IPS-15b (cell line): ENCODE measurements around the gene CFAP54.
"Not testable (repeated sequence)": the region's sequence is repeated elsewhere in the genome, so short reads cannot be mapped to it uniquely, and the experiment has no call there.

Experiments
- H3K27me3 ChIP-seq: one replicate; pipeline ENCODE4 v1.6.1; 2013; ENCODE audit warnings: low read length; ENCODE audit not compliant: control insufficient read depth, insufficient read depth
- H3K36me3 ChIP-seq: one replicate; pipeline ENCODE4 v1.6.1; 2013; ENCODE audit warnings: low read length; ENCODE audit not compliant: control insufficient read depth, insufficient read depth
- H3K4me1 ChIP-seq: one replicate; pipeline ENCODE4 v1.6.1; 2013; ENCODE audit warnings: mild to moderate bottlenecking, low read length; ENCODE audit not compliant: control insufficient read depth, insufficient read depth
- H3K4me3 ChIP-seq: one replicate; pipeline ENCODE4 v1.5.1; 2013; ENCODE audit warnings: low read depth, low read length
- H3K9ac ChIP-seq: one replicate; pipeline ENCODE4 v1.6.1; 2013; ENCODE audit warnings: low read depth, mild to moderate bottlenecking, low read length
- H3K9me3 ChIP-seq: one replicate; pipeline ENCODE4 v1.6.1; 2013; ENCODE audit warnings: mild to moderate bottlenecking, low read length; ENCODE audit not compliant: control insufficient read depth, insufficient read depth

The CFAP54 gene

GRCh38 chr12:96604374-96604773 is 115.0 kb downstream of the CFAP54 start:
- H3K9ac ChIP-seq, H3K9me3 ChIP-seq, H3K4me3 ChIP-seq, H3K4me1 ChIP-seq, H3K27me3 ChIP-seq, H3K36me3 ChIP-seq: not testable (repeated sequence)

DNA sequence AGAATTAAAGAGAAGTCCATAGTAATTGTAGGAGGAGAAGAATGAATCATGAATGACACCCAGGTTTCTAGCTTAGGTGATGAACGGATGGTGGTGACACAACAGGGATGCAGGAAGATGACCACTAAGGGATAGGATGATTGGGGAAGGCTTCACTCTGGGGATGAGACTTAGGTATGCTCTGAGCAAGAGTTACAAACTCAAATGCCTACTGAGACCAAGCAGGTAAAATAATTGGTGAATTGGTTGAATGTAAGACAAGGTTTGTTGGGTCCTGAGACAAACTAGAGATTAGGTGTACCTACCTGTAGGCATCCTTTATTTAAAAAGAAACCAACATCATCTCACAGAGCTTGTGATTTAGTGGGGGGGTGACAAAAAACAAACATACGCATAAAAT is 116.3 kb downstream of the CFAP54 start:
- peaks cover 3% of the 10 kb centered on the region for H3K9me3 ChIP-seq
- H3K4me1 ChIP-seq, result no peaks in the 10 kb centered on the region
- no peak overlapping the region for H3K4me3 ChIP-seq
- no peak overlapping the region for H3K9ac ChIP-seq
- no peaks in the 10 kb centered on the region for H3K36me3 ChIP-seq
- no peaks in the 10 kb centered on the region for H3K27me3 ChIP-seq

DNA sequence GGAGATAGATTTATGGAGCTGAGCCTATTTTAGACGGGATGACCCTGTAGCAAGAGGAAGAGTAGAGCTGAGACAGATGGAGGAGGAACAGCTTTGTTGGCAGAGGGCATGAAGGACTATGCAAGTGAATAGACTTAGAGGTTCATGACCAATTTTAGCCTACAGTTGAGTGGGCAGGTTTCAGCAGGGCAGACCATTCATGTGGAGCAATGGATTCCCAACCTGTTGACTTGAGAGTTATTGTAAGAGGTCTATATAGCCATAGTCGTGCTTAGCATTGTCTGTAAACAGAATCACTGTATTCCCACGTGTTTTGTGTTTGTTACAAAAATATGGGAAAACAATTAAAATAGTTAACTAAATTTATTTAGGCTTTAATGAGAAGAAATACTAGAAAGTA is 116.8 kb downstream of the CFAP54 start:
- H3K9ac ChIP-seq, result no peak overlapping the region
- no peaks in the 10 kb centered on the region for H3K36me3 ChIP-seq
- peaks cover 3% of the 10 kb centered on the region for H3K9me3 ChIP-seq
- no peak overlapping the region for H3K4me3 ChIP-seq
- no peaks in the 10 kb centered on the region for H3K27me3 ChIP-seq
- H3K4me1 ChIP-seq, result no peaks in the 10 kb centered on the region

GRCh38 chr12:96606644-96607043 is 117.3 kb downstream of the CFAP54 start:
- H3K27me3 ChIP-seq, result no peaks in the 10 kb centered on the region
- H3K9me3 ChIP-seq, result peaks cover 3% of the 10 kb centered on the region
- H3K4me1 ChIP-seq, result no peaks in the 10 kb centered on the region
- H3K36me3 ChIP-seq, result no peaks in the 10 kb centered on the region
- no peak overlapping the region for H3K4me3 ChIP-seq
- H3K9ac ChIP-seq, result no peak overlapping the region

DNA sequence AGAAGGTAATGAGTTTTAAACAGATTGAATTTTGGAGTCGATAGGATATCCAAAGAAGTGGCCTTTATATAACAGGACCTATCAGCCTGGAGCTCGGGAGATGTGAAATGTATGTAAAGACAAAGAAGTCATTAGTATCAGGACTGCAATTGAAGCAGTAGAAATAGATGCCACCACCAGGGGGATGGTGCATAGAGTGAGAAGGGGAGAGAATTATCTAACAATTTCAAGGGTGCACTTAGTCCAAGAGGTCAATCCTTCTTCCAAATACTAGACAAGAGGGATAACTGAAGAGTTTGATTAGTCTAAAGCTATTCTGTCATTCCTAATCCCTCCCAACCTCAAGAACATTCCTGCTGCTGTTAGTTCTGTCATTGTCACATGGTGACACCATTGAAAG is 127.8 kb downstream of the CFAP54 start:
- Histone ChIP-seq H3K27me3 (no peaks in the 10 kb centered on the region), H3K9ac (no peak overlapping the region), H3K4me3 (no peak overlapping the region), H3K9me3 (no peaks in the 10 kb centered on the region), H3K36me3 (no peaks in the 10 kb centered on the region), H3K4me1 (no peaks in the 10 kb centered on the region)

- Histone ChIP-seq H3K36me3 (no peaks in the 10 kb centered on the region), H3K27me3 (no peaks in the 10 kb centered on the region), H3K9me3 (no peaks in the 10 kb centered on the region)
Observed at GRCh38 chr12:96623155-96623554, 133.8 kb downstream of the CFAP54 start.

DNA sequence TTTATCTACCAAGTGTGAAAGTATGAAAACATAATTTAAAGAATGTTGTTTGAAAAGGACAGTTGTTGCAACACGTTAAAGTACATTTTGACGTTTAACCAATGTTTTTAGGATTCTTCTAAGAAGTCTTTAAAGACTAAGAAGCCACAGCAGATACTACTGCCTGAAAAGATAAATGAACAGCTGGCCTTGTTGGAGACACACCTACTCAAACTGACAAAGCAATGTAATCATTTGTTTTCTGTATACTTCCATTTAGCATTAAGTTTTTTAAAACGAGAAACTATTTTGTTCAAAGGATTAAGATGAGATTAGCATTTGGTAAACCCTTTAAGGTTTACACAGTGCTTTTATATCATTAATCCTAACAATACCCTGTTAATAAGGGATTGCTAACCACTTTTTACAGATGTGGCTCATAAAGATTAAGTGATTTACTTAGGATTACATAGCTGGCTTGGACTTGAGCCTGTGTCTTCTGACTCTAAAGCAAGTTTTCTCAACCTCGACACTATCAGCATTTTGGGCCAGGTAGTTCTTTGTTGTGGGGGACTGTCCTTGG is 134.4 kb downstream of the CFAP54 start:
- Histone ChIP-seq H3K9ac (no peak overlapping the region), H3K9me3 (no peaks in the 10 kb centered on the region), H3K36me3 (no peaks in the 10 kb centered on the region), H3K4me3 (no peak overlapping the region), H3K4me1 (no peaks in the 10 kb centered on the region), H3K27me3 (no peaks in the 10 kb centered on the region)

More at GRCh38 chr12:96623155-96623554, 133.8 kb downstream of the CFAP54 start:
- Histone ChIP-seq H3K4me1 (no peaks in the 10 kb centered on the region), H3K4me3 (no peak overlapping the region), H3K9ac (no peak overlapping the region)

DNA sequence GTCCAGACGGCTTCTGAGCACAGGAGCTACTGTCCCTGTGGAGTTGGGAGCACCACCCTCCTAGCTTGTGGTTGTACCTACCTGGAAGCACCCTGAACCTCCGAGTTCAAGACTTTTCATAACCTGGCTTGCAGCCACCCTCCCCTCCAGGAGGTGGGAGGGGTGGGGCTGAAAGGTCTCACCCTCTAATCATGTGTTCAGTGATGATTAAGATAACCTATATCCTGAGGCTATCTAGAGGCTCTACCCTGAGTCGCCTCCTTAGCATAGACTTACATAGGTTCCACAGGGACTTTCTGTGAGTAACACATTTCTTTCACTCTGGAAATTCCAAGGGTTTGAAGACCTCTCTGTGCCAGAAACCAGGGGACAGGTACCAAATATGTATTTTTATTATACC is 146.5 kb downstream of the CFAP54 start:
- H3K27me3 ChIP-seq, result no peaks in the 10 kb centered on the region
- no peak overlapping the region for H3K9ac ChIP-seq
- no peaks in the 10 kb centered on the region for H3K9me3 ChIP-seq
- no peaks in the 10 kb centered on the region for H3K36me3 ChIP-seq
- no peak overlapping the region for H3K4me3 ChIP-seq
- no peaks in the 10 kb centered on the region for H3K4me1 ChIP-seq

DNA sequence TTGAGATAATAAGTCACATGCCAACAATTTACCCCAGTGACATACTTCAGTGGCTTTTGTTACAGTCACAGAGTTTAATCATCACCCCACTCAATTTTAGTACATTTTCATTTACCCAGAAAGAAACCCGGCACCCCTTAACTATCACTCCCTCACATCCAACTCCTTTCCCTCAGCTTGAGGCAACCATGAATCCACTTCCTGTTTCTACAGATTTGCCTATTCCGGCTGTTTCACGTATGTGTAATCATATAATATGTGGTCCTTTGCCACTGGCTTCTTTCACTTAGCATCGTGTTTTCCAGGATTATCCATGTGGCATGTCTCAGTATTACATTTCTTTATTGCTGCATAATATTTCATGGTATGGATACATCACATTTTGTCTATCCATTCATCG is 147.5 kb downstream of the CFAP54 start:
- no peaks in the 10 kb centered on the region for H3K36me3 ChIP-seq
- no peaks in the 10 kb centered on the region for H3K27me3 ChIP-seq
- H3K9ac ChIP-seq, result no peak overlapping the region
- no peaks in the 10 kb centered on the region for H3K9me3 ChIP-seq
- no peak overlapping the region for H3K4me3 ChIP-seq
- H3K4me1 ChIP-seq, result no peaks in the 10 kb centered on the region

DNA sequence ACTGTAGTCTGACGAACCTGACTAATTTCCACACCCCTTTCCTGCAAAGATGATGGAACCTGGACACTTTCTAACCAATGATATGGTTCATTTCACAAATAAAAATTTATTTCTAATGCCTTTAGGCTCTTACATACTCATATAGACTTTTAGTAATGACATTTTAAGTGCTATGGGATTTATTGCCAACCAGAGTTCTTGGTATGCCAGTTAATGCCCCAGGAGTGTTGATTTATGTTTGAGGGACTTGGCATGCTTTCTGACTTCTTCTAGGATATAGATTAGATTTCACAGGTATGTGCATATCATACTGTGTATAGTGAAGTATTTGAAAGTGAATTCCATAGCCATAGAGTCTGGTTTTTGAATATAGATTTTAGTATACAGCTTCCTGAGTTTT is 159.5 kb downstream of the CFAP54 start:
- H3K4me1 ChIP-seq, result no peaks in the 10 kb centered on the region
- no peak overlapping the region for H3K9ac ChIP-seq
- no peak overlapping the region for H3K4me3 ChIP-seq
- no peaks in the 10 kb centered on the region for H3K27me3 ChIP-seq
- no peaks in the 10 kb centered on the region for H3K9me3 ChIP-seq
- no peaks in the 10 kb centered on the region for H3K36me3 ChIP-seq

DNA sequence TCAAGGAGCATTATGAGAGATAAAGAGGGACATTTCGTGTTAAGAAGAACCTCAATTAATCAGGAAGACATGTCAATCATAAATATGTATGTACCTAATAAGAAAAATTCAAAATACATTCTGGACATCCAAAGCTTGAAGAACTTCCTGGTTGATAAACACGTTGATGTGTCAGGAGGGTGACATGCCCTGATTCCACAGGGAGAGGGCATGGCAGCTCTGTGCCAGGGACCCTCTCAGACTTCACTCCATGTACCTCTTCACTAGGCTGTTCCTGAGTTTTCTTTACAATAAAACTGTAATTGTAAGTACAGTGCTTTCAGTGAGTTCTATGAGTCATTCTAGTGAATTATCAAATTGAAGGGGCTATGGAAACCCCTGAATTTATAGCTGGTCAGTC is 163.5 kb downstream of the CFAP54 start:
- H3K9ac ChIP-seq, result no peak overlapping the region
- no peaks in the 10 kb centered on the region for H3K4me1 ChIP-seq
- no peaks in the 10 kb centered on the region for H3K9me3 ChIP-seq
- H3K27me3 ChIP-seq, result no peaks in the 10 kb centered on the region
- no peaks in the 10 kb centered on the region for H3K36me3 ChIP-seq
- no peak overlapping the region for H3K4me3 ChIP-seq

DNA sequence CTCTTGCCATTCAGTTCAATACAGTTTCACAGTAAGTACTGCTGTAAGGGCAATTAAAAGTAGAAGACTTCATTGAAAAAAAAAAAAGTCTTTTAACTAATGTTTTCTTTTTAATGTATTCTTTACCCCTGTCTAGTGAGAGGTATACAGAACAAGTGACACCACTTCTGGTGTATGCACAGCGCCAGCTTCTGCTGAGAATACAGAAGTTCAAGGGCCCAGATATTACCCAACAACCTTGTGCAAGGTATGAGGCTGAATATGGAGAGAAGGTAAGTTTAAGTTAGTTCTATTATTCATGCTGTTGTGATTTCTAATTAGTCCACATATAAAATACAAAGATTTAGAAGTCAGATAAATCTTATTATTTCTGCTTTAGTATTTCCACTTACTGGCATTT is 168.7 kb downstream of the CFAP54 start:
- no peaks in the 10 kb centered on the region for H3K36me3 ChIP-seq
- no peaks in the 10 kb centered on the region for H3K9me3 ChIP-seq
- no peak overlapping the region for H3K4me3 ChIP-seq
- H3K27me3 ChIP-seq, result no peaks in the 10 kb centered on the region
- no peak overlapping the region for H3K9ac ChIP-seq
- H3K4me1 ChIP-seq, result no peaks in the 10 kb centered on the region

- no peaks in the 10 kb centered on the region for H3K4me1 ChIP-seq
- H3K9me3 ChIP-seq, result no peaks in the 10 kb centered on the region
- H3K27me3 ChIP-seq, result no peaks in the 10 kb centered on the region
- H3K9ac ChIP-seq, result no peak overlapping the region
- no peak overlapping the region for H3K4me3 ChIP-seq
- no peaks in the 10 kb centered on the region for H3K36me3 ChIP-seq
Observed at GRCh38 chr12:96669786-96670185, 180.4 kb downstream of the CFAP54 start.
